Endometrial microvascular endothelial cells (primary cell): ENCODE data around the gene NR4A1. TPM values are rescaled to one million over a fixed set of nuclear protein-coding genes. Genes with fewer than 3 reads are reported as not detected.

ENCODE experiments used
- in situ Hi-C: cut with HindIII; loops from 2 replicates; pipeline ENCODE4 v1.10.0; 2017; ENCODE audit warnings: low sequenced_read_pairs, low pct_unique_long_range_greater_than_20kb; ENCODE audit errors: inconsistent ontology term
- total RNA-seq: library from RNA; depleted of rRNA; stranded (reverse); fragments of >200 nt; gene quantifications from one replicate; pipeline ENCODE4 v1.2.3, GENCODE V29; 2015; ENCODE audit errors: inconsistent ontology term

The NR4A1 gene
- total RNA-seq = 0.93 TPM

DNA sequence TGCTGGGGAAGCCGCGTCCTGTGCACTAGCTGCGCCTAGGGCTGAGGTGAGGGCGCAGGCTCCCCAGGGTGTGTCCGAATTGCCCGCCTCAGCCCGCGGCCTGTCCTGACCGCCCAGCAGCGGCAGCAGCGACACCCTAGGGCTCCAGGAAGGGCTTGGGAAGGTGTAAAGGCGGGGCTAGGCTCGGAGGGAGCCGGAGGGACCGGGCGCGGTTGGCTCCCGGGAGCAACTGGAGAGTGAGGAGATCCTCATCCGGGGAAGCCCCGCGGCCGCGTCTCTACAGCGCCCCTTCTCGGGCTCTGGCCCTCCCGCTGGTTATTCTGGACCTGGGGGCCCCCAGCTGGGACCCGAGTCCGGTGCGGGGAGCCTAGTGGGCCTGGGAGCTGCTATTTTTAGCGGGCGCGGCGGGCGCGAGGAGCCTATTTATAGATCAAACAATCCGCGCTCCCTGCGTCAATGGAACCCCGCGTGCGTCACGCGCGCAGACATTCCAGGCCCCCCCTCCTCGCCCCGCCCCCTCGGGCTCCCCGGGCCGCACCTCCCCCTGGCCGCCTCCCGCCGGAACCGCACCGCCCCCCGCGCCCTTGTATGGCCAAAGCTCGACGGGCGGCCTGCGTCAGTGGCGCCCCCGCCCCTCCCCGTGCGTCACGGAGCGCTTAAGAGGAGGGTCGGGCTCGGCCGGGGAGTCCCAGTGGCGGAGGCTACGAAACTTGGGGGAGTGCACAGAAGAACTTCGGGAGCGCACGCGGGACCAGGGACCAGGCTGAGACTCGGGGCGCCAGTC lies at the start of gene NR4A1:
NR4A1 (plus strand) TSS at position 685 of the 784 bp plus-strand sequence. CDS start 2,887 bp downstream, outside the sequence.
- in situ Hi-C loops = no loop called here

DNA sequence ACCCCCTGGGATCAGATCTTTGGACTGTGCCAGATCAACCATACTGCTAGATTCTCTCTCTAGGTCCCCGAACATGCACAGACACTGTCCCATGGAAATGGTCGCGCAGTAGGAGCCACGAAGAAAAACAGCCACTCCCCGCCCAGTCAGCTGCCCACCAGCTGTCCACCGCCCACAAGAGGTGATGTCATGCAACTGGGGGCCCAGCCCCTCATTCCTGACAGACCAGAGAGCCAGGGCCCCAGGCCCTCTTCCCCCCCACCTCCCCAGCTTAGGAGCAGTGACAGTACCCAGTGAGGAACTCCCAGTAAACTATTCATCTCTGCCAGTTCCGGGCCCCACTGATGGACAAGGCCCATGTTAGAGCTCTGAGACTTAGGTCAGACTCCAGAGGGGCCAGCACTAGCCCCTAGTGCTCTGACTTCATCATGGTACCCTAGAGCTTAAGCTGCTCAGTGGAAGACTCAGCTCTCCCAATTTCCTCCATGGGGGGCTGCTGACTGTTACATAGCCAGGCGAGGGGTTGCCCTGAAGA lies 48.2 kb upstream of the NR4A1 start:
- in situ Hi-C loops = no loop called here

DNA sequence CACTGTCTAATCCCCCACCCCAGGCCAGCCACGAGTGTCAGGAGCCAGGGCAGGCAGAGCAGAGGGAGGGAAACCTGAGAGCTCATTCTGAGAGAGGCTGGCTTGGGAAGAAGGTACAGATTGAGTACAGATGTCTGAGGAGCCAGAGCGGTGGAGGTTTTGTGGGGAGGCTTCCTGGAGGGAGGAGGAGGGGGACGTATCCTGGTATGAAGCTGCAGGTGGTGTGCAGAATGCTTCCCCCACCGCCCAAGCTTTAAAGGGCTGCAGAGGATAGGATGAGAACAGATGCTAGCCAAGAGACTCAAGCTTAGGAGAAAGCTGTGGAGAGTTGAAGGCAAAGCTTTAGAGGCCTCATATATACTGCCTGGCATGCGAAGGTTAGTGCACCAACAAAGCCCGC lies 47.7 kb upstream of the NR4A1 start:
- in situ Hi-C loops = no loop called here

DNA sequence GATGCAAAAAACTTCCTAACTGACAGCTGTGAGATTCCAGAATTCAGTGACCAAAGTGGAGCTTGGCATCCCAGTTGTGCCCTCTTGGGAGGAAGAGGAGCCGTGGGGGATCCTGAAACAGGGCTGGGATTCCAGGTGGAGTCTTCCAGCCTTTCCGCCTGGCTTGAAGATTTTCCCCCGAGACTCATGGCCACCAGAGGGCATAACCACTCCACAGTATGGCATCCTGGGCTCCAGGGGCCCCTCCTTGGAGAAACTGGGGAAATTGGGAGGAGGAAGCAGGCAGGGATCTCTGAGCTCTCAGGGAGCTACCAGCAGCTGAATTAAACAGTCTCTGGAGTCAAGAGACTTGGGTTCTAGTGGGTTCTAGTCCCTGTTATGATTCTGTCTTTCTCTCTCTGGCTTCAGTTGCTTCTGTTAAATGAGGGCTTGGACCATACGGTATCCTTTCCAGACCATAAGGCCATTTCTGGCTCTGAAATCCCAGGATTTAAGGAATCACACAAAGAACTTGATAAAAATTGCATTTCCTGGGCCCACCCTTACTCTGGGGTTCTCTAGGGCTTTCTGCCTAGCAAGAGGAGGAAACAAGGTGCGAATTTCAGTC lies 47.1 kb upstream of the NR4A1 start:
- in situ Hi-C loops = no loop called here

DNA sequence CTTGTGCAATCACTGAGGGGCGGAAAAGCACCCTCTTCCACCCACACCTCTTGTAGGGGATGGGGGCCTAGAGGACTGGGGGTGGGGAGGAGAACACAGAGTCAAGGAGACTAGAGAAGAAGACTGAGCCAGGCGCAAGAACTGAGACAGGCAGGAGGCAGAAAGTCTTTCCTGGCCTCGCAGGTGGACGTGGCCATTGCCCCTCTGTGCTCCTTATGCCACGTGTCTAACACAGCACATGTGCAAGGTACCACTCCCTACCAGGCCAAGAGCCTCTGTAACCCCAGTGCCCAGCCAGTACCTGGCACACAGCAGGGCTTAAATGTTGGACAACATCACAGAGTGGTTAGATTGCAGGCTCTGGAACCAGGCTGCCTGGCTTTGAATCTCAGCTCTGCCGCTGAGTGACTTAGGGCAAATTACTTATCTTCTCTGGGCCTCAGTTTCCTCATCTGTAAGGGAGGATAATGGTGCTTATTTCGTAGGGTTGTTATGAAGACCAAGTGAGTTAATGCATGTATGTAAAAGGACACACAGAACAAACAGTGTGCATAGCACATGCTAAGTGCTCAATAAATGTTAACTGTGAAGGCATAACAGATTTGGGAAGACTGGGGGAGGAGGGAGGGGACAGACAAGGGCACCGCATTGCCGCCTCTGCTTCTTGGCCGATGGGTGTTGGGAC lies 45.9 kb upstream of the NR4A1 start:
- in situ Hi-C loops = no loop called here

DNA sequence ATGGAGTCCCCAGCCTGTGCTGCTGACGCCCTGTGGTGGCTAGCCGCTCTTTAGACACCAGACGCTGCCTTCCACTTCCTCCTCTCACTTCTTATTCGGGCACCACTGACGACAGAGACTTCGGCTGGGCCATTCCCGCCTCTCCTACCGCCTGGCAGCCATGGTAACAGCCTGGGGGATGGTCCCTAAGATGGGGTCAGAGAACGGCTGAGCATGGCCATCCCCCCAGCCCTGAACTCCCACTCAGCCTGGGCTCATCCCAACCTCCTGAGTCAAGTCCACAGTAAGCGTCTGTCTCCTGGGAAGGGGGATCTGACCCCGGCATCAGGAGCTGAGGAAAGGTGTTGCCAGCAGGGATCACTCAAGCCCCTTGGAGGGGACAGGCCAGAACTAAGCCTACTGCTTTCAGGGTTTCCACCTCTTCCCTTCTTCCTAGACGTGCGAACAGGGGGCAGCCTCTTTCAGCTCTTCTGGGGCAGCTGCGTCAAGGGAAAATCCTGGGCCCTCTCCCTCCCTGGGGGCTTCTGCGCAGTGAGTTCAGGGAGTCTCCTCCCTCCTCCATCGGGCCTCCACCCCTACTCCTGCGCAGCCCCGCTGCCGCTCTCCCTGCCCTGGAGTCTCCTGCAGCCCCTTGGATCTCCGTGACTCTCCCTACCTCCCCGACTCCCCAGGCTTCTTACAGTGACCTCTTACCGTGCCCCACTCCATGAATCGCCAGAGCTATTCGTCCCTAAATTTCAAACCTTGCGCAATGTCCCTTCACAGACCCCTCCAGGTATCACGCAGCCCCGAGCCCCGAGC lies 45.1 kb upstream of the NR4A1 start:
- in situ Hi-C loops = no loop called here

DNA sequence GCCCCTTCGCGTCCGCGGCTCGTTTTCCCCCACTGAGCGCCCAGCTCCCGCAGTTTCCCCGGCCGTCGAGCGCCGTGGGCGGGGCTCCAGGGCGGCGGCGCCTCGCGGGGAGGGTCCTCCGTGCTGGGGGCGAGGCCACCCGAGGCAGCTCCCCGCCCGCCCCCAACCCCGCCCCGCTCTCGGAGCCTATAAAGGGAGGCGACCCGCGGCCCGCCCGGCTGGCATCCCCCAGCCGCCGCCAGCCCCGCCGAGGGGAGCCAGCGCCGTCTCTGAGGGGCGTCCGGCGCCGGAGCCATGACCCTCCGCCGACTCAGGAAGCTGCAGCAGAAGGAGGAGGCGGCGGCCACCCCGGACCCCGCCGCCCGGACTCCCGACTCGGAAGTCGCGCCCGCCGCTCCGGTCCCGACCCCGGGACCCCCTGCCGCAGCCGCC lies 44.5 kb upstream of the NR4A1 start, which contains the start of gene TAMALIN:
TAMALIN (plus strand) TSS at position 221 of the 432 bp plus-strand sequence; CDS start at position 295, 74 bp downstream.
- in situ Hi-C loops = no loop called here

DNA sequence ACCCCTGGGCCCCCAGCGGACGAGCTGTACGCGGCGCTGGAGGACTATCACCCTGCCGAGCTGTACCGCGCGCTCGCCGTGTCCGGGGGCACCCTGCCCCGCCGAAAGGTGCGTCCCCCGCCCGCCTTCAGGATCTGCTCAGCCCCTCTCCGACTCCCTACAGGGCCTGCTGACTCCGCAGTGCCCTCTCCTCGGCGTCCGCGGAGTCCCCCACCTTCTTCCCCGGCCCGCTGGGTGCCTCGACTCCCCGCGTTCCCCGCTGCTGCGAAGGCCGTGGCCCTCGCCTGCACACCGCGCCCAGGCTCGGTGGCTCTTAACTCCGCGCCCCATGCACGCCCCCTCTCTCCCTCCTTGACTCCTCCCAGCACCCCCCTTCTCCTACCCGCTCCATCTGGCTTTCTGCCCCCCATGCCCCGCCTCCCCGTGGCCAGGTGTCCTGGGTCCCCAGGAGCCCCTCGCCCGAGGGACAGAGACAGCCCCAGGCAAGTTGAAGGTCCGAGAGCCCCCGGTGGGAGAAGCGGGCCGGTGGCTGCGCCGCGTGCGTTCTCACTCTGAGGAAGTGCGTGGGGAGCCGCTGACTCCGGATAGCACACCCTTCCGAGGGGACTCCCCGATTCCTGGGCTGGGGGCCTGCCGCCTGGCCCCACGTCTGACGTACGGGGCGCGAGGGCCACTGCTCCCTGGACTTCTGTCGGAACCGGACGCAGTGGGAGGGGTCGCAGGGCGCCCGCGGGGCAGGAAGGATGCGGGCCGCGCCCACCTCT lies 43.9 kb upstream of the NR4A1 start:
- in situ Hi-C loops = no loop called here

DNA sequence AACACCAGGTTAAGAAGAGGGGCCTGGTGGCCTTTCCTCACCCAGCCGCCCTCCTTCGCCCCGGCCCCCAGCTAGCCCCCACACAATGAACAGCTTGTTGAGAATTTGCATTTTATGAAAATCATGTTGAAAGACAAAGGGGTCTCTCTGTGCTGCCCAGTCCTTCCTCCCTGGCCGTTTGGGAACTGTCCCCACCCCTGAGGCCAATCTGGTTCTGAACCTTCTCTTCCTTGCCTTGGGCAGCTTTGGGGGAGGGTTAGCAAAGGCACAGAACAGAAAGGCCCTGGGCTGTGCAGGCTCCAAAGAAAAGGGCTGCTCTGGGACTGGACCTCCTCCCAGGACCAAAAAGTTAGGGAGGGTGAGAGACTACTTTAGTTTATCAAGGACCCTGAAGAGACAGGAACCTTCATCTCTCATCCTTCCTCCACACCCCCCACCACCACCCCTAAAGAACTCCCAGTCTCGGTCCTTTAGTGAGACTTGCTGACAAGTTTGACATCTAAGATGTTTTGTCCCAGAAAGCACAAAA lies 43.2 kb upstream of the NR4A1 start:
- in situ Hi-C loops = no loop called here

DNA sequence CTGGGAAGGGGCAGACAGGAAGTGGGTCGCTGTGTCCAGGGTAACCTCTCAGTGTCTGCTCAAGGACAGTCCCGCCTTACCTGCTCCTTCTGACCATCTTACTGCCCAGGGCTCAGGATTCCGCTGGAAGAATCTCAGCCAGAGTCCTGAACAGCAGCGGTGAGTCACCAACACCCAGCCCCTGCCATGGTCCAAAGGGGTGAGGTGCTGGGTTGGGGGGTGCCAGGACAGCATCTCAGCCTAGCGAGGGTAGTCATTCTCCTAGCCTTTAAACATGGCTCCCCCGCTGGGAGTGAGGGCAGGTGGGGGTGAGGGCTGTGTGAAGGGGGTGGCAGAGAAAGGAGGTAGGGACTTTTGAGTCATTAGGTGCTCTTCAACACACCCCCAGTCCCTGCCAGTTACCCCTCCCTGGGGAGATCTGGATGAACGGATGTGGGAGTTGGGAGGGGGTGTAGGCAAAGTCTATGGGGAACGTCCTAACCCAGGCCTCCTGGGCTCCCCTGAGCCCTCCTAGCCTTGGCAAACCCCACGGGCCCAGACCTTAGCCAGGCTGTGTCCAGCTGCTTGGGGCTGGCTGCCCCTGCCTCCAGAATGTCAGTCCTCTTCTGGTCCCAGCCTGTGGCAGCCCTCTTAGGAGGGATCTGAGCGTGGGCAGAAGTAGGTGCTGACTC lies 42.0 kb upstream of the NR4A1 start:
- in situ Hi-C loops = no loop called here

DNA sequence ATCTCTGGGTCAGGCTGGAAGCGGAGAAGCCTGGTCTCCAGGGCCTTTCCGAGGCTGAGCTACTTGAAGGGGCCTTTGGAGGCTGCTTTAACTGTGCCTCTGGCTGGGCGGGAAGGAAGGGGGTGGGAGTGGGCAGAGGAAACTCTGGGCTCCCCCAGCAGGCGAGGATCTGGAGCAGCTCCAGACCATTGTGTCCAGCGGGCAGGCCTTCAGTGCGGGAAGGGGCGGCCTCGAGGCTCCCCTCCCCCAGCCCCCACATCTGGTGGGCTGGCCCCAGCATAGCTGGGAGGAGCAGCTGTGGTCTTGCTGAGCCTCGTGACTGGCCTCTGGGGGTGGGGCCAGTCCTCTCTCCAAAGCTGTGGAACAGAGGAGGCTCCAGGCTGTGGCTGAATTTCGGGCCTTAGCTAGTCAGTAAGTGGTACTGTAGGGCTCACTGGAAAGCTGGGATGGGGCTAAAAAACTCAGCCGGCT lies 41.1 kb upstream of the NR4A1 start:
- in situ Hi-C loops = no loop called here

DNA sequence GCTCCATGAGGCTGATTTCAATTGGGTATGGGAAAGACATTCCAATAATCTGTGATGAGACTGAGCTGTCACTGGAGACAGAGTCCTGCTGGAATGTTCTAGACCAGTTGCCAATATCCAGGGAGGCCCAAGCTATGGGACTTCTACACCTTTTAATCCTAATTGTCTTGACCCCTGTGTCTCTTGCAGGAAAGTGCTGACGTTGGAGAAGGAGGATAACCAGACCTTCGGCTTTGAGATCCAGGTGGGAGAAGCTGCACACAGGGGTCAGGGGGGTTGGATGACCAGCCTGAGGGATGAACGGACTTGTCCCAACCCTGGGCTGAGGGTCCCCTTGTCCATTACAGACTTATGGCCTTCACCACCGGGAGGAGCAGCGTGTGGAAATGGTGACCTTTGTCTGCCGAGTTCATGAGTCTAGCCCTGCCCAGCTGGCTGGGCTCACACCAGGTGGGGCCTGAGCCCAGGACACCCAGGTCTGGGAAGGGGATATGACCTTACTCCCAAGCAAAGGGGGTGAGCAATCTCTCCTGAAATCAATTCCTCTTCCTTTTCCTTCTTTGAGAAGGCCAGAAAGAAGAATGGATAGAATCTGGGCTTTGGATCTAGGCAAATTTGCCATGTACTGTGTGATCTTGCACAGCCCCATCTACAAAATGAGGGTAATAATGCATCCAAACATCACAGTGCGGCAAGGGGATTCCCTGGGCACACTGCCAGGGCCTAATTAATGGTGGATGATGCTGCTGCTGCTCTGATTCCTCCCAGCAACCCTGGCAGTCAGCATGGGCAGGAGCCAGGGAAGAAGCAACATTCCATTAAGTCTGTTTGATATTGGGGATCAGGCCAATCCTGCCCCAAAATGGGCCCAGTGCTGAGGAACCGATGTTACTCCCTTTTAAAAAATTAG lies 40.3 kb upstream of the NR4A1 start:
- in situ Hi-C loops = no loop called here

DNA sequence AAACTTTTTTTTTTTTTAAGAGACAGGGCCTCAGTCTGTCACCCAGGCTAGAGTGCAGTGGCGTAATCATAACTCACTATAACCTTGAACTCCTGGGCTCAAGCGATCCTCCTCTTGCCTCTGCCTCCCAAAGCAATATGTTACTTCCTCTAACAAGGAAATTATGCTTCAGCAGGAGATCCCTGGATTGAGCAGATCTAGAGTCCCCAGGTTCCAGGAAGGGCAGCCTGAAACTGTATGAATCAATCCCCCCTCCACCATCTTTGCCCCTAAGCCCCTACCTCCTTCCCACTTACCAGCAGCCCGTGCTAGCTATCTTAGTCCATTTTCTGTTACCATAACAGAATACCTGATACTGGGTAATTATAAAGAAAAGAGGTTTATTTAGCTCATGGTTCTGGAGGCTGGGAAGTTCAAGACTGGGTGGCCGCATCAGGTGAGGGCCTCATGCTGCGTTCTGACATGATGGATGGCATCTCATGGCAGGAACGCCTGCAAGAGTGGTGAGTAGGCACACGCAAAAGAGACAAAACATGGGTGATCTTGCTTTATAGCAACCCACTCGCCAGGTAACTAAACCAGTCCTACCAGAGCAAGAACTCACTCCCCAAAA lies 39.5 kb upstream of the NR4A1 start:
- in situ Hi-C loops = no loop called here

DNA sequence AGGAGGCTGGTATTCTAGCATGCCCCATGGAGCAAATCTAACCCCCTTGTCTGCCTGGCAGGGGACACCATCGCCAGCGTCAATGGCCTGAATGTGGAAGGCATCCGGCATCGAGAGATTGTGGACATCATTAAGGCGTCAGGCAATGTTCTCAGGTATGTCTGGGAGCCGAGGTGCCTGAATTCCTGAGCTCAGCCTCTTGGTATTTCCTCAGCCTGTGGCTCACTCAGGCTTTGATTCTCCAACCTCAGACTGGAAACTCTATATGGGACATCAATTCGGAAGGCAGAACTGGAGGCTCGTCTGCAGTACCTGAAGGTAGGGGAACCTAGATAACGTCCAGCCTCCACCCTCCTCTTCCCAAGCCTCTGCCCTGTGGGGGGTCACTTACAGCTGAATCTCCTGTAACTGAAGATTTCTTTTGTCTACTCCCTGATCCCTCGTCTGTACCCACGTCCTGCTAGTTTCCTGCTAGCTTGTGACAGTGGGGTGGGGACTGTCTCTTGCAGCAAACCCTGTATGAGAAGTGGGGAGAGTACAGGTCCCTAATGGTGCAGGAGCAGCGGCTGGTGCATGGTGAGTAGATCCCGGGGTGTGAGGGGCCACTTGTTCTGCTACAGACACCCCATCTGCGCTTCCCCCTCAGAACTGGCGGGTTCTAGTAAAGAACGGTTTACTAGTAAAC lies 37.5 kb upstream of the NR4A1 start:
- in situ Hi-C loops = no loop called here
